Body of pancreas (tissue), 4 donors: ENCODE results near the gene TMEM109. TPM values are rescaled to one million over a fixed set of nuclear protein-coding genes. Genes with fewer than 3 reads are reported as not detected.

Experiments used
- ATAC-seq: fragments of 150-250 bp; one replicate; pipeline ENCODE4 v1.9.1; 2016
- DNase-seq, 4 donors: peaks; one replicate each; pipeline ENCODE4 v3.0.0-alpha.2; 2019
- H3K27ac ChIP-seq, 4 donors: fragments of 200-600 bp; sonication (generic); 1 replicate in 3 of 4; 2 replicates in 1 of 4; pipeline versions ENCODE4 v1.5.1 to v1.6.1; 2016 to 2019; ENCODE audit warnings: mild to moderate bottlenecking in 1 of 4, mixed read lengths in 1 of 4, moderate library complexity in 1 of 4
- H3K27me3 ChIP-seq, 2 donors: fragments of 200-600 bp; sonication (generic); one replicate each; pipeline ENCODE4 v1.6.0; 2016; ENCODE audit warnings: mild to moderate bottlenecking in 1 of 2
- H3K36me3 ChIP-seq, 2 donors: fragments of 200-600 bp; sonication (generic); replicated peaks in 1 of 2; 2 replicates each; pipeline ENCODE4 v1.5.1; 2016; ENCODE audit warnings: low read depth in 2 of 2; ENCODE audit not compliant: insufficient read depth in 1 of 2
- H3K4me1 ChIP-seq: fragments of 200-600 bp; sonication (generic); one replicate; pipeline ENCODE4 v1.6.0; 2016
- H3K4me3 ChIP-seq, 2 donors: fragments of 200-600 bp; sonication (generic); 1 replicate in 1 of 2; 2 replicates in 1 of 2; pipeline ENCODE4 v1.5.1; 2016 to 2019
- H3K9me3 ChIP-seq, 3 donors: fragments of 200-600 bp; sonication (generic); 1 replicate in 2 of 3; 2 replicates in 1 of 3; pipeline ENCODE4 v1.5.1; 2016
- POLR2A ChIP-seq, 3 donors: fragments of 450-650 bp; IDR thresholded peaks; one replicate each; pipeline ENCODE4 v1.6.1; 2016; ENCODE audit warnings: antibody characterized with exemption in 3 of 3, mild to moderate bottlenecking in 2 of 3
- WGBS, 2 donors: methylation state at CpG; one replicate each; pipeline ENCODE4 v1.1.5; 2017; 5-methylcytosine and 5-hydroxymethylcytosine counted together
- intact Hi-C: fragments of 100-400 bp; cut with DNase I; formaldehyde crosslinking; loops from one replicate; pipeline ENCODE4 v1.15.1; 2023
- total RNA-seq, 2 donors: library from RNA; depleted of rRNA; stranded (reverse); fragments of >200 nt; gene quantifications; one replicate each; pipeline ENCODE4 v1.1.0, GENCODE V29; 2016
- TF ChIP-seq, protein P1 (sequence below), 7 experiments: fragments of 450-650 bp in 4 of 7; fragments of 200-600 bp in 3 of 7; sonication (generic) in 3 of 7; IDR thresholded peaks; one replicate each; pipeline ENCODE4 v1.5.1; 2016 to 2019; ENCODE audit warnings: antibody characterized with exemption in 7 of 7

Gene TMEM109
- total RNA-seq, 2 donors from 2014 or later, result 59.9 to 62.6 TPM

GRCh38 chr11:60889869-60890311 lies 24.1 kb upstream of the TMEM109 start:
- DNase-seq (no peak), ATAC-seq (no peak)
- TF ChIP-seq POLR2A (IDR thresholded peaks at IDR 0.05), result no peak
- TF ChIP-seq, protein P1, sequence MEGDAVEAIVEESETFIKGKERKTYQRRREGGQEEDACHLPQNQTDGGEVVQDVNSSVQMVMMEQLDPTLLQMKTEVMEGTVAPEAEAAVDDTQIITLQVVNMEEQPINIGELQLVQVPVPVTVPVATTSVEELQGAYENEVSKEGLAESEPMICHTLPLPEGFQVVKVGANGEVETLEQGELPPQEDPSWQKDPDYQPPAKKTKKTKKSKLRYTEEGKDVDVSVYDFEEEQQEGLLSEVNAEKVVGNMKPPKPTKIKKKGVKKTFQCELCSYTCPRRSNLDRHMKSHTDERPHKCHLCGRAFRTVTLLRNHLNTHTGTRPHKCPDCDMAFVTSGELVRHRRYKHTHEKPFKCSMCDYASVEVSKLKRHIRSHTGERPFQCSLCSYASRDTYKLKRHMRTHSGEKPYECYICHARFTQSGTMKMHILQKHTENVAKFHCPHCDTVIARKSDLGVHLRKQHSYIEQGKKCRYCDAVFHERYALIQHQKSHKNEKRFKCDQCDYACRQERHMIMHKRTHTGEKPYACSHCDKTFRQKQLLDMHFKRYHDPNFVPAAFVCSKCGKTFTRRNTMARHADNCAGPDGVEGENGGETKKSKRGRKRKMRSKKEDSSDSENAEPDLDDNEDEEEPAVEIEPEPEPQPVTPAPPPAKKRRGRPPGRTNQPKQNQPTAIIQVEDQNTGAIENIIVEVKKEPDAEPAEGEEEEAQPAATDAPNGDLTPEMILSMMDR (IDR thresholded peaks at IDR 0.05), result no peak
- Histone ChIP-seq H3K9me3 (no peaks in the 10 kb centered on the region), H3K36me3 (peaks cover 0 to 8% of the 10 kb centered on the region in 2 donors), H3K4me3 (no peak overlapping the region), H3K4me1 (no peaks in the 10 kb centered on the region), H3K27me3 (no peaks in the 10 kb centered on the region), H3K27ac (no peak overlapping the region)
- intact Hi-C loops, result no loop called here
- WGBS, 2 donors, result 29 to 55% methylated on average over 6 of the region's 6 CpGs

DNA sequence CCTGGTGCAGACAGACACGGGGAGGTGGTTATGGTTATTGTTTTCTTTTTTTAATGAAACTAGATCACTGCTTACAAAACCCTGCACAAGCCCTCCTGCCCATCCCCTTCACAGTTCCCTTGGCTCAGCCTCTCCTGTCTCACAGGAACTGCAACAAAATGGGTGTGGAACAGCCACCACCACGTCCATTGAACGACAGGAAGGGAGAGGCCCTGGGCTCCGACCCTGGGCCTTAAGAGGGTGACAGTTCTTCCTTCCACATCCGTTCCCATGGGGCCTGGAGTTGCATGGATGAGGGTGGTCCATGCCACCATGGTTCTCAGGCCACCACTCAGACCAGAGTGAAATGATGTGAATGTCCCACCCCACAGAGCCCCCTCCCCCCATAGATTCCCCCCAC lies 23.3 kb upstream of the TMEM109 start:
- no peak for TF ChIP-seq POLR2A (IDR thresholded peaks at IDR 0.05)
- TF ChIP-seq, protein P1 (IDR thresholded peaks at IDR 0.05), result no peak
- Histone ChIP-seq H3K36me3 (peaks cover 0 to 14% of the 10 kb centered on the region in 2 donors), H3K9me3 (no peaks in the 10 kb centered on the region), H3K4me3 (no peak overlapping the region), H3K27me3 (no peaks in the 10 kb centered on the region), H3K4me1 (no peaks in the 10 kb centered on the region), H3K27ac (no peak overlapping the region)
- WGBS, 2 donors, result 65 to 67% methylated on average over 5 of the region's 5 CpGs
- intact Hi-C loops, result no loop called here
- ATAC-seq (no peak), DNase-seq (no peak)

DNA sequence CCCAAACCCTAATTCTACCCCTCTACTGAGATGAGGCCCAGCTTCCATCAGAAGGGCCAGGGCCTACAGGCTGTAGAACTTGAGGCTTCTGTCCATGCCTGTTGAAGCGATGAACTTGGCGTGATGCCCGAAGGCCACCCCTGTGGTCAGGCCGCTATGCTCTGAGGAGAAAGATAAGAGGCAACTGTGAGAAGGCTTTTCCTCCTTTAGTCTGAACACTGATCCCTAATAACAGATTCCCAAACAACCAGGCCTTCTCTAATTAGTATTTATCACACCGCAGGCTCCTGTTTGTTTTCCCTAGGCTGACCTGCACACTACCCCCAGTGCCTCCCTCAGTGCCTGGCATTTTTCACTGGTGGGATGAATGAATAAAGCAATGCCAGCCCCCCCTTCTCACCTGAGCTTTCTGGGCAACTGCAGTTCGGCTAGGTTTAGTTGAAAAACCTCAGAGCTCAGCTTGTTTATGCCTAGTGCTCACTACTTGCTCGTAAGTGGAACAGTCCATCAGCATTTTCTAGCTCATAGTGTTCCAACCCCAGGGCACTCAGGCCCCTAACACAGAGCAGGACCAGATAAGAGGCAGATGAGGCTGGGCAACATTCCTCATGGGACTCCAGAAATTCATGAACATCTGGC lies 22.7 kb upstream of the TMEM109 start:
- no peak for DNase-seq
- Histone ChIP-seq H3K27me3 (no peaks in the 10 kb centered on the region), H3K36me3 (peaks cover 0 to 19% of the 10 kb centered on the region in 2 donors), H3K9me3 (no peaks in the 10 kb centered on the region), H3K4me1 (no peaks in the 10 kb centered on the region), H3K27ac (no peak overlapping the region), H3K4me3 (no peak overlapping the region)
- ATAC-seq, result no peak
- WGBS, 2 donors, result 74 to 90% methylated on average over 7 of the region's 7 CpGs
- TF ChIP-seq, protein P1 (IDR thresholded peaks at IDR 0.05), result no peak
- no peak for TF ChIP-seq POLR2A (IDR thresholded peaks at IDR 0.05)
- intact Hi-C loops, result no loop called here

DNA sequence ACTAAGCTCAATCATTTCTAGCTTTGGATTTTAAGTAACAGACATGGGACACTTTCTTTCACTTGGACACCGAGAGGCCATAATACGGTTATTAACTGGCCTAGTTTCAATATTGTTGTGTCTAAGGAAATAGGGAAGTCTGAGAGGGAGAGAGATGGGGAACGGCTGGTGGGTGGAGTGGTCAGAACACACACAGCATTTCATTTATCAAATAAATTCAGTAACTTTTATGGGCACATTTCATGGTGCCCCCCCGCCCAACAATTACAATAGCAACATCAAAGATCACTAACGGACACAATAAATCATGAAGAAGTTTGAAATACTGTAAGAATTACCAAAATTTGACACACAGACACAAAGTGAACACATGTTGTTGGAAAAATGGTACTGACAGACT lies 18.3 kb upstream of the TMEM109 start:
- ATAC-seq (no peak), DNase-seq (no peak)
- Histone ChIP-seq H3K27me3 (no peaks in the 10 kb centered on the region), H3K4me1 (no peaks in the 10 kb centered on the region), H3K36me3 (peaks cover 27 to 50% of the 10 kb centered on the region in 2 donors), H3K9me3 (no peaks in the 10 kb centered on the region), H3K27ac (no peak overlapping the region), H3K4me3 (no peak overlapping the region)
- no peak for TF ChIP-seq POLR2A (IDR thresholded peaks at IDR 0.05)
- TF ChIP-seq, protein P1 (IDR thresholded peaks at IDR 0.05), result no peak
- 75 to 85% methylated on average over 5 of the region's 5 CpGs for WGBS, 2 donors
- intact Hi-C loops, result no loop called here

GRCh38 chr11:60897496-60897895 lies 16.5 kb upstream of the TMEM109 start:
- no peak for TF ChIP-seq POLR2A (IDR thresholded peaks at IDR 0.05)
- TF ChIP-seq, protein P1 (IDR thresholded peaks at IDR 0.05), result no peak
- ATAC-seq, result no peak
- WGBS, 2 donors, result 96% methylated on average over 4 of the region's 4 CpGs
- H3K9me3 ChIP-seq, result no peaks in the 10 kb centered on the region
- H3K4me1 ChIP-seq, result no peaks in the 10 kb centered on the region
- no peak overlapping the region for H3K4me3 ChIP-seq
- peaks cover 29 to 65% of the 10 kb centered on the region in 2 donors for H3K36me3 ChIP-seq
- intact Hi-C loops, result no loop called here
- no peak for DNase-seq
- no peak overlapping the region for H3K27ac ChIP-seq
- H3K27me3 ChIP-seq, result no peaks in the 10 kb centered on the region
